Measurements from ENCODE around the gene EPB41L2. TPM values are rescaled to one million over a fixed set of nuclear protein-coding genes. Genes with fewer than 3 reads are reported as not detected.

Gene EPB41L2
- total RNA-seq, 1 donor from 2014 or later: 61.6 TPM

- no peaks in the 10 kb centered on the region for H3K27me3 Mint-ChIP-seq
- peaks cover 5% of the 10 kb centered on the region for H3K36me3 Mint-ChIP-seq (ENCODE audit: insufficient read depth)
- TF ChIP-seq CTCF (IDR thresholded peaks at IDR 0.05; ENCODE audit: unreplicated experiment): no peak
- no peak overlapping the region for H3K4me3 Mint-ChIP-seq (ENCODE audit: low read depth)
- H3K9me3 Mint-ChIP-seq (ENCODE audit: low read depth): peaks cover 17% of the 10 kb centered on the region
- no peak for DNase-seq (ENCODE audit: low spot score, unreplicated experiment)
- H3K27ac Mint-ChIP-seq: no peak overlapping the region
- H3K4me1 Mint-ChIP-seq (ENCODE audit: low read depth): peaks cover 28% of the 10 kb centered on the region
Measured at GRCh38 chr6:130825772-130826441, 237.1 kb downstream of the EPB41L2 start.

- Mint-ChIP-seq H3K4me1 (ENCODE audit: low read depth) (peaks cover 28% of the 10 kb centered on the region), H3K9me3 (ENCODE audit: low read depth) (peaks cover 21% of the 10 kb centered on the region), H3K4me3 (ENCODE audit: low read depth) (no peak overlapping the region), H3K27ac (peak overlapping the region; percentile 18), H3K36me3 (ENCODE audit: insufficient read depth) (peaks cover 5% of the 10 kb centered on the region), H3K27me3 (no peaks in the 10 kb centered on the region)
- DNase-seq (ENCODE audit: low spot score, unreplicated experiment): no peak
- TF ChIP-seq CTCF (IDR thresholded peaks at IDR 0.05; ENCODE audit: unreplicated experiment): no peak
Measured at GRCh38 chr6:130824978-130825694, 237.9 kb downstream of the EPB41L2 start.

GRCh38 chr6:130822736-130823135 is 240.3 kb downstream of the EPB41L2 start:
- H3K9me3 Mint-ChIP-seq (ENCODE audit: low read depth): peaks cover 34% of the 10 kb centered on the region
- H3K27ac Mint-ChIP-seq: no peak overlapping the region
- H3K27me3 Mint-ChIP-seq: no peaks in the 10 kb centered on the region
- H3K36me3 Mint-ChIP-seq (ENCODE audit: insufficient read depth): peaks cover 10% of the 10 kb centered on the region
- no peak overlapping the region for H3K4me3 Mint-ChIP-seq (ENCODE audit: low read depth)
- TF ChIP-seq CTCF (IDR thresholded peaks at IDR 0.05; ENCODE audit: unreplicated experiment): no peak
- DNase-seq (ENCODE audit: low spot score, unreplicated experiment): no peak
- H3K4me1 Mint-ChIP-seq (ENCODE audit: low read depth): peaks cover 23% of the 10 kb centered on the region

- H3K27me3 Mint-ChIP-seq: no peaks in the 10 kb centered on the region
- DNase-seq (ENCODE audit: low spot score, unreplicated experiment): no peak
- no peak overlapping the region for H3K27ac Mint-ChIP-seq
- H3K4me3 Mint-ChIP-seq (ENCODE audit: low read depth): no peak overlapping the region
- H3K36me3 Mint-ChIP-seq (ENCODE audit: insufficient read depth): peaks cover 10% of the 10 kb centered on the region
- TF ChIP-seq CTCF (IDR thresholded peaks at IDR 0.05; ENCODE audit: unreplicated experiment): no peak
- peaks cover 27% of the 10 kb centered on the region for H3K9me3 Mint-ChIP-seq (ENCODE audit: low read depth)
- H3K4me1 Mint-ChIP-seq (ENCODE audit: low read depth): peaks cover 4% of the 10 kb centered on the region
Measured at GRCh38 chr6:130815200-130816071, 247.6 kb downstream of the EPB41L2 start.

GRCh38 chr6:130814506-130814905 is 248.5 kb downstream of the EPB41L2 start:
- Mint-ChIP-seq H3K36me3 (ENCODE audit: insufficient read depth) (peaks cover 5% of the 10 kb centered on the region), H3K9me3 (ENCODE audit: low read depth) (peaks cover 17% of the 10 kb centered on the region), H3K4me3 (ENCODE audit: low read depth) (no peak overlapping the region), H3K4me1 (ENCODE audit: low read depth) (peaks cover 6% of the 10 kb centered on the region), H3K27ac (no peak overlapping the region), H3K27me3 (no peaks in the 10 kb centered on the region)
- no peak for DNase-seq (ENCODE audit: low spot score, unreplicated experiment)
- no peak for TF ChIP-seq CTCF (IDR thresholded peaks at IDR 0.05; ENCODE audit: unreplicated experiment)

All from progenitor cell of endocrine pancreas (in vitro differentiated cells).